NCI-H1417 treated with DMSO at 0.1 percent for 48 hours (cell line): Measurements from ENCODE around the gene UBE3A.

Source experiments
- DNase-seq: peaks from one replicate; lab custom pipeline; 2025; lab: John Stamatoyannopoulos, UW

Gene UBE3A

GRCh38 chr15:25331404-25331803 lies 107.4 kb downstream of the UBE3A start:
- DNase-seq: no peak

GRCh38 chr15:25329696-25330095 lies 109.1 kb downstream of the UBE3A start:
- no peak for DNase-seq

- no peak for DNase-seq
These were observed 111.1 kb downstream of the UBE3A start for GRCh38 chr15:25327686-25328085.

- no peak for DNase-seq
These were observed 113.6 kb downstream of the UBE3A start for GRCh38 chr15:25325187-25325586.

- DNase-seq: no peak
These were observed 115.4 kb downstream of the UBE3A start for GRCh38 chr15:25323420-25323819.

GRCh38 chr15:25287823-25288222 lies 151.0 kb downstream of the UBE3A start:
- DNase-seq: no peak
